Measurements from ENCODE around the gene MPV17L2.

MPV17L2 gene

GRCh38 chr19:18160971-18161635 lies 31.9 kb upstream of the MPV17L2 start:
- peak; percentile 67 for DNase-seq (ENCODE audit: low spot score)

- no peak for DNase-seq (ENCODE audit: low spot score)
These were observed 31.4 kb upstream of the MPV17L2 start for GRCh38 chr19:18161636-18162002.

- DNase-seq (ENCODE audit: low spot score) = no peak
These were observed 28.9 kb upstream of the MPV17L2 start for GRCh38 chr19:18164072-18164471.

GRCh38 chr19:18165794-18166544 lies 27.0 kb upstream of the MPV17L2 start:
- DNase-seq (ENCODE audit: low spot score) = no peak

GRCh38 chr19:18167011-18167410 lies 26.0 kb upstream of the MPV17L2 start:
- DNase-seq (ENCODE audit: low spot score) = no peak

- DNase-seq (ENCODE audit: low spot score) = no peak
These were observed 24.9 kb upstream of the MPV17L2 start for GRCh38 chr19:18167975-18168645.

- no peak for DNase-seq (ENCODE audit: low spot score)
These were observed 24.2 kb upstream of the MPV17L2 start for GRCh38 chr19:18168673-18169381.

GRCh38 chr19:18170714-18171255 lies 22.2 kb upstream of the MPV17L2 start:
- DNase-seq (ENCODE audit: low spot score) = no peak

- no peak for DNase-seq (ENCODE audit: low spot score)
These were observed 21.3 kb upstream of the MPV17L2 start for GRCh38 chr19:18171605-18172327.

- DNase-seq (ENCODE audit: low spot score) = no peak
These were observed 20.5 kb upstream of the MPV17L2 start for GRCh38 chr19:18172331-18173053.

GRCh38 chr19:18173054-18173571 lies 19.9 kb upstream of the MPV17L2 start:
- no peak for DNase-seq (ENCODE audit: low spot score)

- peak; percentile 68 for DNase-seq (ENCODE audit: low spot score)
These were observed 19.3 kb upstream of the MPV17L2 start, which contains the start of gene IFI30 for GRCh38 chr19:18173572-18174288. IFI30 (plus strand) TSS chr19:18173813; CDS start chr19:18173842, 29 bp downstream.

GRCh38 chr19:18174983-18175382 lies 18.0 kb upstream of the MPV17L2 start:
- DNase-seq (ENCODE audit: low spot score) = no peak

- no peak for DNase-seq (ENCODE audit: low spot score)
These were observed 16.4 kb upstream of the MPV17L2 start for GRCh38 chr19:18176367-18177310.

- no peak for DNase-seq (ENCODE audit: low spot score)
These were observed 13.1 kb upstream of the MPV17L2 start for GRCh38 chr19:18179957-18180356.

GRCh38 chr19:18183529-18183928 lies 9.5 kb upstream of the MPV17L2 start:
- no peak for DNase-seq (ENCODE audit: low spot score)

GRCh38 chr19:18185538-18185937 lies 7.5 kb upstream of the MPV17L2 start:
- DNase-seq (ENCODE audit: low spot score) = no peak

- DNase-seq (ENCODE audit: low spot score) = no peak
These were observed 2.7 kb upstream of the MPV17L2 start for GRCh38 chr19:18190278-18190677.

- DNase-seq (ENCODE audit: low spot score) = no peak
These were observed 1.4 kb upstream of the MPV17L2 start for GRCh38 chr19:18191640-18192062.
